Kidney epithelial cell (primary cell): ENCODE measurements around the gene ATP5F1C. TPM values are rescaled to one million over a fixed set of nuclear protein-coding genes. Genes with fewer than 3 reads are reported as not detected.

Source experiments
- DNase-seq: peaks from one replicate; pipeline ENCODE4 v3.0.0-alpha.2; 2010; ENCODE audit warnings: low read depth
- H3K27me3 ChIP-seq: 2 replicates; pipeline ENCODE4 v1.6.0; 2011; ENCODE audit warnings: low read length; ENCODE audit not compliant: control insufficient read depth, insufficient read depth
- H3K36me3 ChIP-seq: 2 replicates; pipeline ENCODE4 v1.5.1; 2011; ENCODE audit warnings: low read length; ENCODE audit not compliant: control insufficient read depth, insufficient read depth
- H3K4me3 ChIP-seq: 2 replicates; pipeline ENCODE4 v1.5.1; 2011; ENCODE audit warnings: low read depth, mild to moderate bottlenecking, control low read depth, low read length
- total RNA-seq: library from RNA; depleted of rRNA; stranded (reverse); fragments of >200 nt; gene quantifications from 2 replicates; pipeline ENCODE4 v1.2.3, GENCODE V29; 2015
- TF ChIP-seq, protein P1 (sequence below): IDR thresholded peaks from 2 replicates; pipeline ENCODE4 v1.5.1; 2011; ENCODE audit warnings: mild to moderate bottlenecking, moderate library complexity, low read length, control low read depth, inconsistent platforms; ENCODE audit not compliant: insufficient read depth, poor library complexity, severe bottlenecking

The ATP5F1C gene
- total RNA-seq, 1 donor from 2014 or later = 291 TPM

DNA sequence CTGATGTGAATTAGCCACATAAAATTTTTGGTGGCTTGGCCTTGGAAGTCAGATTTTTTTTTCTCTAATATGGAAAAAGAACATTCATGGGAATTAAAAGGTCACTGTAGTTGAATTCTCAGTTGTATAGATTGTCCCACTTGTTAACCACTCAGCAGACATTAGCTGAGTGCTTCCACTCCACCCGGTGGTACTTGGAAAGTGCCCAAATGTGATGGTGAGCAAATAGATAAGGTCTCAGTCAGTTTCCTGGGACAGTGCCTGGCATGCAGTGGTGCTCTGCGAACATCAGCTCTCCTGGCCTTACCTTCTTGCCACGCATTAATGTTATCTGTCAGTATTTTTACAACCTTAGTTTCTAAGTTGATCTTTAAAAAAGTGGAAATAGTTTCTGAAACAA, 1.4 kb downstream of the ATP5F1C start:
- DNase-seq = no peak
- H3K4me3 ChIP-seq = peak overlapping the region; percentile 92
- no peaks in the 10 kb centered on the region for H3K36me3 ChIP-seq
- TF ChIP-seq, protein P1, sequence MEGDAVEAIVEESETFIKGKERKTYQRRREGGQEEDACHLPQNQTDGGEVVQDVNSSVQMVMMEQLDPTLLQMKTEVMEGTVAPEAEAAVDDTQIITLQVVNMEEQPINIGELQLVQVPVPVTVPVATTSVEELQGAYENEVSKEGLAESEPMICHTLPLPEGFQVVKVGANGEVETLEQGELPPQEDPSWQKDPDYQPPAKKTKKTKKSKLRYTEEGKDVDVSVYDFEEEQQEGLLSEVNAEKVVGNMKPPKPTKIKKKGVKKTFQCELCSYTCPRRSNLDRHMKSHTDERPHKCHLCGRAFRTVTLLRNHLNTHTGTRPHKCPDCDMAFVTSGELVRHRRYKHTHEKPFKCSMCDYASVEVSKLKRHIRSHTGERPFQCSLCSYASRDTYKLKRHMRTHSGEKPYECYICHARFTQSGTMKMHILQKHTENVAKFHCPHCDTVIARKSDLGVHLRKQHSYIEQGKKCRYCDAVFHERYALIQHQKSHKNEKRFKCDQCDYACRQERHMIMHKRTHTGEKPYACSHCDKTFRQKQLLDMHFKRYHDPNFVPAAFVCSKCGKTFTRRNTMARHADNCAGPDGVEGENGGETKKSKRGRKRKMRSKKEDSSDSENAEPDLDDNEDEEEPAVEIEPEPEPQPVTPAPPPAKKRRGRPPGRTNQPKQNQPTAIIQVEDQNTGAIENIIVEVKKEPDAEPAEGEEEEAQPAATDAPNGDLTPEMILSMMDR = no peak
- H3K27me3 ChIP-seq = no peaks in the 10 kb centered on the region

DNA sequence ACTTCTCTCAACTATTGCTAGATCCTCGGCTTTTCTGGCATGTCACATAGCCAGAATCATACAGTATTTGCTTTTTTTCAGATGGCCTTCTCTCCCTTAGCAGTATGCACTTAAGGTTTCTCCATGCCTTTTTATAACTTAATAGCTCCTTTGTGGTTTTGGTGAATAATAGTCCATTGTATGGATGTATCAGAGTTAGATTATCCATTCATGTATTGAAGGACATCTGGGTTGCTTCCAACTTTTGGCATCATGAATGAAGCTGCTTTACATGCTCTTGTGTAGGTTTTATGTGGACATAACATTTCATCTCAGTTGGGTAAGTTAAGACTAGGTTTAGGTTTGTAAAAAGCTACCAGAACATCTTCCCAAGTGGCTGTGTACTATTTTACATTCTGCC, 4.6 kb downstream of the ATP5F1C start:
- TF ChIP-seq, protein P1 = no peak
- Histone ChIP-seq H3K4me3 (no peak overlapping the region), H3K27me3 (no peaks in the 10 kb centered on the region), H3K36me3 (no peaks in the 10 kb centered on the region)
- DNase-seq = no peak

DNA sequence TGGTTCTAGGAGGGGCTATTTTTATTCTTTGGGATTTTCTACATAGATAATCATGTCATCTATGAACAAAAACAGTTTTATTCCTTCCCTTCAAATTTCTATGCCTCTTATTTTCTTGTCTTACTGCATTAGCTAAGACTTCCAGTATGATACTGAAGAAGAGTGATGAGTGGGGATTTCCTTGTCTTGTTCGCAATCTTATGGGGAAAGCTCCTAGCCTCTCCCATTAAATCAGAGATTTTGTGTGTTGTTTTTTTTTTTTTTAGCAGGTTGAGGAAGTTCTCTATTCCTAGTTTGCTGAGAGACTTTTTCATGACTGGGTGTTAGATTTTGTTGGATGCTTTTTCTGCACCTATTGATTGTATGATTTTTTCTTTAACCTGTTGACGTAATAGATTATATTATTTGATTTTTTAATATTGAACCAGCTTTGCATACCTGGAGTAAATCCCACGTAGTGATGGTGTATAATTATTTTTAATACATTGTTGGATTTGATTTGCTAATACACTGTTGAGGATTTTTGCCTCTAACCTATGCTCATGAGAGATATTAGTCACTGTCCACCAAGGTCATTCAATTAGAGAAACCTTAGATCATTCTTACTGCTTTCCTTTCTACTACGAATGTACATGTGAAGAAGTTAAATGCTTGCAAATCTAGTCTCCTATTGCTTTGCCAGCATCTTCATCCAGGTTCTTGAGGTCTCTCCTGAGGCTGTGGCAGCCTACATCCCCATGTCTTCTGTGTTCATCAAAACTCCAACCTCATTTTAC, 6.5 kb downstream of the ATP5F1C start:
- TF ChIP-seq, protein P1 = no peak
- no peak for DNase-seq
- Histone ChIP-seq H3K4me3 (no peak overlapping the region), H3K36me3 (peaks cover 1% of the 10 kb centered on the region), H3K27me3 (no peaks in the 10 kb centered on the region)

DNA sequence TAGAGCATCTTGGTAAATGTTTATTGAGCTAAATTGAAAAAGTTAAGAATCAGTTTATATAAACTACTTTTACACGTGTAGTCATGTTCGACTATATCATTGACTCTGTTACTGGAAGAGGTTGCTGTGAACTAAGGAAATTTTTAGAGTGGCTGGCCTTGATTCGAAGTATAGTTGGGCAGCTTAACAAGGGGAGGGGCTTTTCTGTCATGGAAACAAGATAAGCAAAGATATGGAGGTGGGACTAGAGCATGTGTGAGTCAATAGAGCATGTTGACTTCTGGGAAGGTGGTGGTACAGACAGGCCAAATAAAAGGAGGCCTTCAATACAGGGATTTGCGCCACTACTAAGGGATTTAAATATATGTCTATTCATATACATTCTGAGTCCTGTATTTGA, 7.6 kb downstream of the ATP5F1C start:
- H3K4me3 ChIP-seq = no peak overlapping the region
- peaks cover 2% of the 10 kb centered on the region for H3K36me3 ChIP-seq
- TF ChIP-seq, protein P1 = no peak
- no peaks in the 10 kb centered on the region for H3K27me3 ChIP-seq
- DNase-seq = no peak

DNA sequence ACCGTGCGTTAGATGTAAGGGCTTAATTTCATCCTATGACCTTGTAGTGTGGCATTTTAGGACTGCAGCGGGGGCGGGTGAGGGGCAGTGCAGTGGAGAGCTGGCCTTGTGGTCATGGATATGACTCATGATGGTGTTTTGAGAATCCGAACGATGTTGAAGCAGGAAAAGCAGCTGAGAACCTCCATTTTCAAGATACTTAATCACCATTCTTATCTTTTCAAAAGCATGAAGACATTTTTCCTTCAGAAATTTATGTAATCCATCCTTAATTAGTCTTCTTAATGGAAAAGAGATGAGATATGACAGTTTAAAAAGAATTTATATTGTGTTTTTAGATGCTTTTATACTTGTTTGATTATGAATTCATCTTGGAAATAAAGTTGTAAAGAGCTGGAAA, 9.6 kb downstream of the ATP5F1C start:
- Histone ChIP-seq H3K27me3 (no peaks in the 10 kb centered on the region), H3K36me3 (peaks cover 2% of the 10 kb centered on the region), H3K4me3 (no peak overlapping the region)
- TF ChIP-seq, protein P1 = no peak
- DNase-seq = peak; percentile 76

DNA sequence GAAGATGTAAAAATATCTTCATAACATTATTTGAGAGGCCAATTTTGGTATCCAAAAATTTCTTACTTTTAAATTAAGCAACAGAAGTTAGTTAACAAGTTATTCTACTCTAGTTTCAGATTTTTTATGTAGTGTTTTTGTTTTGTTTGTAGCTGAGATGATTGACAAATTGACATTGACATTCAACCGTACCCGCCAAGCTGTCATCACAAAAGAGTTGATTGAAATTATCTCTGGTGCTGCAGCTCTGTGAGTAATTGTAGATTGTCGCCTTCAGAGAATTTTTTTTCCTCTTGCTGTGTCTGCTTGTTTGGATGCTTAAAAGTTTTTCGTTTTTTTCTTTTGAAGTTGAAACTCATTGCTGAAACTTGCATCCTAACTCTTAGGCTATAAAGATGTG, 14.6 kb downstream of the ATP5F1C start:
- no peak overlapping the region for H3K4me3 ChIP-seq
- no peaks in the 10 kb centered on the region for H3K27me3 ChIP-seq
- TF ChIP-seq, protein P1 = no peak
- peaks cover 3% of the 10 kb centered on the region for H3K36me3 ChIP-seq
- no peak for DNase-seq
